Endothelial cell of umbilical vein (primary cell): ENCODE data around the gene FAM47C.

Experiments
- CTCF ChIP-seq, 2 donors: IDR thresholded peaks; 1 replicate in 1 of 2; 2 replicates in 1 of 2; pipeline ENCODE4 v1.5.1; 2011; ENCODE audit warnings: low read length in 2 of 2, mild to moderate bottlenecking in 2 of 2, moderate library complexity in 2 of 2, control low read depth in 1 of 2, inconsistent platforms in 1 of 2, low read depth in 1 of 2; ENCODE audit not compliant: insufficient read depth in 1 of 2; ENCODE audit errors: extremely low read depth in 1 of 2
- EZH2 ChIP-seq: IDR thresholded peaks from 2 replicates; pipeline ENCODE4 v1.6.1; 2012; ENCODE audit warnings: borderline replicate concordance, low read depth, mild to moderate bottlenecking, moderate library complexity, low read length, inconsistent platforms; ENCODE audit not compliant: severe bottlenecking
- JUN ChIP-seq: IDR thresholded peaks from 2 replicates; pipeline ENCODE4 v1.6.1; 2011; ENCODE audit warnings: borderline replicate concordance, low read depth; ENCODE audit not compliant: insufficient read length, insufficient read depth
- MAX ChIP-seq: IDR thresholded peaks from 2 replicates; pipeline ENCODE4 v1.6.1; 2011; ENCODE audit not compliant: insufficient read depth, insufficient read length
- MYC ChIP-seq: IDR thresholded peaks from one replicate; pipeline ENCODE4 v1.6.1; 2011; ENCODE audit warnings: mild to moderate bottlenecking, low read depth, low read length
- POLR2A ChIP-seq: IDR thresholded peaks from 2 replicates; pipeline ENCODE4 v1.6.1; 2012; ENCODE audit warnings: low read depth, mild to moderate bottlenecking, control low read depth, low read length
- POLR2AphosphoS5 ChIP-seq: IDR thresholded peaks from 2 replicates; pipeline ENCODE4 v1.6.1; 2012; ENCODE audit warnings: low read depth, mild to moderate bottlenecking, control low read depth, low read length, moderate library complexity; ENCODE audit not compliant: insufficient read depth

GRCh38 chrX:36983831-36984230 is 24.3 kb upstream of the FAM47C start:
- TF ChIP-seq CTCF (IDR thresholded peaks at IDR 0.05; ENCODE audit: extremely low read depth in 1 of 2, insufficient read depth in 1 of 2, low read depth in 1 of 2, low read length in 2 of 2) (no peak), POLR2AphosphoS5 (no peak), MAX (no peak), POLR2A (no peak), EZH2 (no peak), JUN (no peak), MYC (no peak)
